T-helper 1 cell treated with Interleukin-12 subunit alpha and Interleukin-12 subunit beta and Interleukin-4 antibody, amounts not matched to agents 30 μg/mL and 1 μg/mL, for 36 hours (primary cell): ENCODE data around the gene SUCLG1.
A peak's percentile ranks its signal among the peaks of the same experiment; 100 is the strongest.
"Not testable (repeated sequence)": the region's sequence is repeated elsewhere in the genome, so short reads cannot be mapped to it uniquely, and the experiment has no call there.

Experiments
- H3K27ac Mint-ChIP-seq: one replicate; pipeline ENCODE4 v1.8.0; 2021; ENCODE audit warnings: mild to moderate bottlenecking, mixed read lengths
- H3K27me3 Mint-ChIP-seq: one replicate; pipeline ENCODE4 v1.8.0; 2021; ENCODE audit warnings: low read depth, mixed read lengths
- H3K36me3 Mint-ChIP-seq: one replicate; pipeline ENCODE4 v1.8.0; 2021; ENCODE audit warnings: low read depth, mixed read lengths
- H3K4me1 Mint-ChIP-seq: one replicate; pipeline ENCODE4 v1.8.0; 2021; ENCODE audit warnings: low read depth, mixed read lengths
- H3K4me3 Mint-ChIP-seq: one replicate; pipeline ENCODE4 v1.8.0; 2021; ENCODE audit warnings: mild to moderate bottlenecking, moderate library complexity, mixed read lengths
- H3K9me3 Mint-ChIP-seq: one replicate; pipeline ENCODE4 v1.8.0; 2021; ENCODE audit warnings: mixed read lengths

SUCLG1 gene

GRCh38 chr2:84421197-84421596, 37.9 kb downstream of the SUCLG1 start:
- Mint-ChIP-seq H3K27me3 (no peaks in the 10 kb centered on the region), H3K27ac (no peak overlapping the region), H3K36me3 (peaks cover 16% of the 10 kb centered on the region), H3K4me1 (peaks cover 4% of the 10 kb centered on the region), H3K4me3 (no peak overlapping the region), H3K9me3 (no peaks in the 10 kb centered on the region)

- Mint-ChIP-seq H3K4me1 (peaks cover 4% of the 10 kb centered on the region), H3K36me3 (no peaks in the 10 kb centered on the region), H3K4me3 (no peak overlapping the region), H3K9me3 (no peaks in the 10 kb centered on the region), H3K27ac (peak overlapping the region; percentile 14), H3K27me3 (no peaks in the 10 kb centered on the region)
Measured at GRCh38 chr2:84417453-84418145, 41.5 kb downstream of the SUCLG1 start.

- Mint-ChIP-seq H3K9me3 (no peaks in the 10 kb centered on the region), H3K4me3 (no peak overlapping the region), H3K27ac (no peak overlapping the region), H3K4me1 (no peaks in the 10 kb centered on the region), H3K36me3 (no peaks in the 10 kb centered on the region), H3K27me3 (peaks cover 7% of the 10 kb centered on the region)
Measured at GRCh38 chr2:84409531-84409930, 49.5 kb downstream of the SUCLG1 start.

- H3K4me3 Mint-ChIP-seq, result not testable (repeated sequence)
Measured at GRCh38 chr2:84402111-84402510, 57.0 kb downstream of the SUCLG1 start.

GRCh38 chr2:84399839-84400238, 59.2 kb downstream of the SUCLG1 start:
- H3K27me3 Mint-ChIP-seq, H3K4me3 Mint-ChIP-seq, H3K9me3 Mint-ChIP-seq, H3K27ac Mint-ChIP-seq, H3K4me1 Mint-ChIP-seq, H3K36me3 Mint-ChIP-seq: not testable (repeated sequence)

More at GRCh38 chr2:84402111-84402510, 57.0 kb downstream of the SUCLG1 start:
- peaks cover 12% of the 10 kb centered on the region for H3K27me3 Mint-ChIP-seq
- not testable (repeated sequence) for H3K4me1 Mint-ChIP-seq, H3K36me3 Mint-ChIP-seq, H3K9me3 Mint-ChIP-seq, H3K27ac Mint-ChIP-seq

- Mint-ChIP-seq H3K9me3 (peaks cover 7% of the 10 kb centered on the region), H3K4me1 (peaks cover 2% of the 10 kb centered on the region), H3K4me3 (no peak overlapping the region), H3K27ac (no peak overlapping the region), H3K27me3 (peaks cover 14% of the 10 kb centered on the region), H3K36me3 (no peaks in the 10 kb centered on the region)
Measured at GRCh38 chr2:84395820-84396219, 63.3 kb downstream of the SUCLG1 start.

- H3K27ac Mint-ChIP-seq, result no peak overlapping the region
- no peaks in the 10 kb centered on the region for H3K36me3 Mint-ChIP-seq
- peaks cover 16% of the 10 kb centered on the region for H3K27me3 Mint-ChIP-seq
- H3K9me3 Mint-ChIP-seq, result peaks cover 7% of the 10 kb centered on the region
- peaks cover 2% of the 10 kb centered on the region for H3K4me1 Mint-ChIP-seq
- H3K4me3 Mint-ChIP-seq, result no peak overlapping the region
Measured at GRCh38 chr2:84394628-84395027, 64.5 kb downstream of the SUCLG1 start.

GRCh38 chr2:84393829-84394228, 65.3 kb downstream of the SUCLG1 start:
- Mint-ChIP-seq H3K4me1 (peaks cover 2% of the 10 kb centered on the region), H3K36me3 (no peaks in the 10 kb centered on the region), H3K27ac (no peak overlapping the region), H3K4me3 (no peak overlapping the region), H3K9me3 (peaks cover 7% of the 10 kb centered on the region), H3K27me3 (peaks cover 16% of the 10 kb centered on the region)

GRCh38 chr2:84389794-84390193, 69.3 kb downstream of the SUCLG1 start:
- H3K36me3 Mint-ChIP-seq, result no peaks in the 10 kb centered on the region
- peaks cover 7% of the 10 kb centered on the region for H3K9me3 Mint-ChIP-seq
- H3K4me1 Mint-ChIP-seq, result peaks cover 2% of the 10 kb centered on the region
- H3K4me3 Mint-ChIP-seq, result no peak overlapping the region
- no peak overlapping the region for H3K27ac Mint-ChIP-seq
- H3K27me3 Mint-ChIP-seq, result peaks cover 34% of the 10 kb centered on the region

- H3K27me3 Mint-ChIP-seq, result peaks cover 38% of the 10 kb centered on the region
- H3K36me3 Mint-ChIP-seq, result no peaks in the 10 kb centered on the region
- H3K27ac Mint-ChIP-seq, result no peak overlapping the region
- no peak overlapping the region for H3K4me3 Mint-ChIP-seq
- peaks cover 2% of the 10 kb centered on the region for H3K4me1 Mint-ChIP-seq
- peaks cover 7% of the 10 kb centered on the region for H3K9me3 Mint-ChIP-seq
Measured at GRCh38 chr2:84388921-84389490, 70.1 kb downstream of the SUCLG1 start.

GRCh38 chr2:84388133-84388532, 70.9 kb downstream of the SUCLG1 start:
- H3K27ac Mint-ChIP-seq, result no peak overlapping the region
- H3K27me3 Mint-ChIP-seq, result peaks cover 38% of the 10 kb centered on the region
- H3K4me1 Mint-ChIP-seq, result peaks cover 2% of the 10 kb centered on the region
- H3K4me3 Mint-ChIP-seq, result no peak overlapping the region
- H3K9me3 Mint-ChIP-seq, result peaks cover 7% of the 10 kb centered on the region
- no peaks in the 10 kb centered on the region for H3K36me3 Mint-ChIP-seq

GRCh38 chr2:84386336-84387040, 72.6 kb downstream of the SUCLG1 start:
- H3K9me3 Mint-ChIP-seq, result no peaks in the 10 kb centered on the region
- no peaks in the 10 kb centered on the region for H3K4me1 Mint-ChIP-seq
- no peaks in the 10 kb centered on the region for H3K36me3 Mint-ChIP-seq
- peaks cover 28% of the 10 kb centered on the region for H3K27me3 Mint-ChIP-seq
- no peak overlapping the region for H3K4me3 Mint-ChIP-seq
- H3K27ac Mint-ChIP-seq, result no peak overlapping the region

- H3K27me3 Mint-ChIP-seq, result peaks cover 22% of the 10 kb centered on the region
- no peaks in the 10 kb centered on the region for H3K4me1 Mint-ChIP-seq
- no peaks in the 10 kb centered on the region for H3K36me3 Mint-ChIP-seq
- no peaks in the 10 kb centered on the region for H3K9me3 Mint-ChIP-seq
- H3K4me3 Mint-ChIP-seq, result no peak overlapping the region
- H3K27ac Mint-ChIP-seq, result no peak overlapping the region
Measured at GRCh38 chr2:84383271-84383670, 75.8 kb downstream of the SUCLG1 start.

- no peaks in the 10 kb centered on the region for H3K4me1 Mint-ChIP-seq
- no peaks in the 10 kb centered on the region for H3K36me3 Mint-ChIP-seq
- H3K27ac Mint-ChIP-seq, result no peak overlapping the region
- no peak overlapping the region for H3K4me3 Mint-ChIP-seq
- H3K9me3 Mint-ChIP-seq, result no peaks in the 10 kb centered on the region
- peaks cover 9% of the 10 kb centered on the region for H3K27me3 Mint-ChIP-seq
Measured at GRCh38 chr2:84380875-84381274, 78.2 kb downstream of the SUCLG1 start.

- H3K27ac Mint-ChIP-seq, result no peak overlapping the region
- no peaks in the 10 kb centered on the region for H3K27me3 Mint-ChIP-seq
- H3K36me3 Mint-ChIP-seq, result no peaks in the 10 kb centered on the region
- no peaks in the 10 kb centered on the region for H3K9me3 Mint-ChIP-seq
- no peaks in the 10 kb centered on the region for H3K4me1 Mint-ChIP-seq
- H3K4me3 Mint-ChIP-seq, result no peak overlapping the region
Measured at GRCh38 chr2:84378960-84379359, 80.1 kb downstream of the SUCLG1 start.
